GM19455 (cell line): Measurements from ENCODE around the gene GEMIN8.

Experiments
- ATAC-seq: cut with Tn5 transposase; IDR thresholded peaks from one replicate; pipeline ENCODE4 v1.9.1; 2021; ENCODE audit not compliant: unreplicated experiment

Gene GEMIN8

DNA sequence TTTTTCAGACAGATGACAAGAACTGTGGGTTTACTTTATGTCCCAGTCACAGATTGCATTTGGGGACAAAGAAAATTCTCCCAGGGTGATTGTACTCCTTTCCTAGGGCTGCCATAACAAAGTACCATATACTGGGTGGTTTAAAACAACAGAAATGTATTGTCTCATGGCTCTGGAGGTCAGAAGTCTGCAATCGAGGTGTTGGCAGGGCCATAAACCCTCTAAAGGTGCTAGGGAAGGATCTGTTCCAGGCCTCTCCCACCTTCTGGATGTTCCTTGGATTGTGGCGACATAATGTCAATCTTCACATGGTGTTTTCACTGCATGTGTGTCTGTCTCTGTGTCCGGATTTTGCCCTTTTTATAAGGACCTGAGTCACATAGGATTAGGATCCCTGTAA, 12.3 kb downstream of the GEMIN8 start:
- no peak for ATAC-seq

DNA sequence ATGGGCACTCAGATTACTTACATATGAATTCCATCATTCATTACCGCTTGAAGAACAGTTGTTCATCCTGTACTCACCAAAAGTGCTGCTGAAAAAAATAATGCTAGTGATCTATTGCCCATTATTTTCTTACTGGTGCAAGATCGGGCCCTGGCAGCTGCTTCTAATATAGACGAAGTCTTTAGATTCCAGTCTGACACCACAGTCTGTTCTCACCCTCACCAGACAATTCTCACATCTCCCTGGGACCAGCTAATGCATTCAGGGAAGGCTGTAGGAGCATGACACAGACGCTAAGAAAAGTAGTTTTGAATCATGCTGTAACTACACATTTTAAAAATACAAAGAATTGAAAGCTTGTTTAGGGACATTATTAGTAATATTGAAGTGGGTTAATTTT, 13.8 kb downstream of the GEMIN8 start:
- no peak for ATAC-seq

DNA sequence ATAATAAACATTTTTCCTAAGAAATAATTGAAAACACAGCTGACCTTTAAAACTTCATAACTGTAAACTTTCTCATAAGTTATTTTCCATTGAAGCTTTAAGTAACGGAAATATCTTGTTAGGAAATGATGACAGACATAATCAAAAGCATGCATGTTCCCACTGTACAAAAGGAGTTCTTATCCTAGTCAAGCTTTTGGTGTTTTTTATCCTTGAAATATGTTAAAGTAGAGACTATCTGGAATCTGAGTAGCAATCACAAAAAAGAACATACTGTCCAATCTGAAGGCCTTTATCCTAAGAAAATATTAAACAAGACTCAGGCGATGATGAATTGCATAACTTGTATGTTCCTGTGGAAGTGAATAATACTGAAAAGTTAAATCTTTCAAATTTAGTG, 14.4 kb downstream of the GEMIN8 start:
- no peak for ATAC-seq

DNA sequence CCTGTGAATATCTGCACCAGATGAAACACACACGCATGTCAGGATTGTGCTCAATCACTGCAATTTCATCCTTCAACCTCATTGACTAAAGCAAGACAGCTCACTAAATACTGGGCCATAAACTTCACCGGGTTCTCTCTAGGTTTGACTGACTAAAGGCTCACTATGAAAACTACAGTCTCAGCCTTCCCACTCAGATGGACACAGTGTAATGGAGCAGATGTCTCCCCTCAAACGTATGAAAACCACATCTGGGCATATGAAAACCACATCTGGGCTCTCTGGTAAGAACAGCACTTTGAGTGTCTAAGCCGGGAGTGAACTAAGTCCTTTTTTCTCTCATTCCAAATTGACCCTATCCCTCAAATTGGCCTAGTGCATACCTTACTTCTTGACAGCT, 15.2 kb downstream of the GEMIN8 start:
- no peak for ATAC-seq

DNA sequence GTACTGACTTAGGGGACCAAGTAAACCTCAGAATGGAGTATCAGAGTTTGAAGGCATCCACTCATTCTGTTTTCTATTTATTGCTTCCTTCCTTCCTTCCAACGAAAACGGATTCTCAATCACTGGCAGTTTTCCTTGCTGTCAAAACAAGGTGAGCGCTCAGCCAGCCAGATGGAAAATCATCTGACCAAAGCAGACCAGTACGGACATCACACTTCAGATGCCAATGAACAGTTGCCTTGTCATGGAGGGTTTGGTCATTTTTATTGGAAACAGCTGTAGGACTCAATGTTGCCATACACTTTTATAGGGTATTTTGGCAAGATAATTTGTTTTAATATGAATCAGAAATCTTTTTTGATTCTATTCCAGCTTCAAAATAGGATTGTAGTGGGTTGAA, 16.6 kb downstream of the GEMIN8 start:
- ATAC-seq, result no peak

DNA sequence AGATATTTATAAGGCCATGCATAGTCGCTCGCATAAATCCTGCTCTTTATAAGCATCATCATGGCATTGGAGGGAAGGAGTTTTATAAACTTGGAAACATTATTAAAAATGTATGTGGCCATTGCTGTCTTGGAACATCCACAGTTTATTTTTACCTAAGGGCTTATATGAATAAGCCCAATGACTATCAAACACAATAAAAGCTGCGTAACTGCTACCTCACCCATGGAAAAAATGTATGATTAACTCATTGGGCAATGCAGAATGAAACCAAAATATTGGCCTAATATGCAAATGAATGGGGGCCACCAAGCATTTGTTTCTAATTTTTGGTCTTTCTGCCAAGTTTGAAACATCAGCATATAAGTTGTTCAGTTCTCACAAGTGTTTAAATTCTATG, 19.1 kb downstream of the GEMIN8 start:
- no peak for ATAC-seq

DNA sequence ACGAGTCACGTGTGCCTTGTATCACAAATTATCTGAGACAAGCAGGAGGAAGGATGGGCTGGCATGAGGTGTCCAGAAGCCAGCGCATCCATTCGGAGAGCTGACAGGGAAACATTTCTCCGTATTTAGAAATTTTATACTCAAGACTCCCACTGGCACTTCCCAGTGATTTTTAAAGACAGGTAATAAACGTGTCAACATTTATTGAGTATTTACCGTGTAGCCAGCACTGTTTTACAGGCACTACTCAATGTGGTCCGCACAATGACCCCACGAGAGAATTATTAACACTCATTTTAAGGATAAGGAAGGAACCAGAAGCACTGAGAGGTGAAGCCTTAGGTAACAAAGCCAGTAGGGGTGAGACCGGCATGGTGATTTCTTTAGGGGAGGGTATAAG, 23.2 kb downstream of the GEMIN8 start:
- no peak for ATAC-seq

DNA sequence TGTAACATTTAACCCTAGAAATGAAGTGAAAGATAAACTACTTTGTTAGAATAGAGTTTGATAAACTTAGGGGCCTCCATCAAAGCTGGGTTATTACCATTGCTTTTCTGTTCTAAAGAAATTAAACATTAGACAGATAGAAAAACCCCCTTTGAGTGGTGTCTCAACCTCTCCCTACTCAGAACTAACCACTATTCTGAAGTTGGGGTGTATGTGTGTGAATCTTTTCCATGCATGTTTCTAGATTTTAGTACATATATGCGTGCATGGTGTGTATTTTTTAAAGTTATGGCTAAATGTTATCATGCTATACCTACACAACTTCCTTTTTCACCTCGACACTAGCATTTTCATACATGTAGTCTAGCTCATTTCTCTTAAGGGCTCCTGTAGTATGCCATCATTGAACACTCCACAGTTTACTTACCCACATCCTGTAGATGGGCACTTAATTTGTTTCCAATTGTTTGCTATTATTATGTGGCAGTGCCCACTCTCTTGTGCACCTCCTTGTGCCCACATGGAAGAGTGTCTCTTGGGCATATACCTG, 25.7 kb downstream of the GEMIN8 start:
- no peak for ATAC-seq

DNA sequence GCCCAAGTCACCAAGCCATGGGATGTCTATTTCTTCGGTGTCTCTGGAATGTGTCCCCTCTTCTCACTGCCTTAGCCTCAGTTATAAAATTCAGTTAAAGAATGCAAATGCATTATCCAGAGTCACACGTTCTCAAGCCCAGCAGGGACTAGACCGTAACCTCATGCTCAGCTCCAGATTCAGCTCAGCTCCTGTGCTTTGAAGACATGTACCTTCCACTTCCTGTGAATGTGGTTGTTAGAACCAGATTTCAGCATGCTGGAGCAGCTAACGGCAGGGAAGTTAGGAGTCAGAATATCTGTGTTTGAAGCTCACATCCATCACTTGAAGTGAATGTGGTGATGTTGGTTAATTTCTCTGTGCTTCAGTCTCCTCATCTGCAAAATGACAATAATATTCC, 26.7 kb downstream of the GEMIN8 start:
- no peak for ATAC-seq

DNA sequence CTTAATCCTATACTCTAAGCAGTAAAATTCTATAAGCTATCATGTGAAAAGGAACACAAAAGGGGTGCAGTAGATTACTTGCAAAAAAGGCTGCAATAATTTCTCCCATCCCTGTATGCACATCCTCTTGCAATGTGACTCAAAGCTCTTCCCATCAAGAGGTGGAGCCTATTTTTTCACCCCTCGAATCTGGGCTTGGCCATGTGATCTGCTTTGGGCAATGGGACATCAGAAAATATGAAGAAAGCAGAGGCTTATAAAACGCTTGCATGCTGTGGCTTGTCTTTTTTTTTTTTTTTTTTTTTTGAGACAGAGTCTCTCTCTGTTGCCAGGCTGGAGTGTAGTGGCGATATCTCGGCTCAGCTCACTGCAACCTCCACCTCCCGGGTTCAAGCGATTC, 33.0 kb downstream of the GEMIN8 start:
- ATAC-seq, result no peak

DNA sequence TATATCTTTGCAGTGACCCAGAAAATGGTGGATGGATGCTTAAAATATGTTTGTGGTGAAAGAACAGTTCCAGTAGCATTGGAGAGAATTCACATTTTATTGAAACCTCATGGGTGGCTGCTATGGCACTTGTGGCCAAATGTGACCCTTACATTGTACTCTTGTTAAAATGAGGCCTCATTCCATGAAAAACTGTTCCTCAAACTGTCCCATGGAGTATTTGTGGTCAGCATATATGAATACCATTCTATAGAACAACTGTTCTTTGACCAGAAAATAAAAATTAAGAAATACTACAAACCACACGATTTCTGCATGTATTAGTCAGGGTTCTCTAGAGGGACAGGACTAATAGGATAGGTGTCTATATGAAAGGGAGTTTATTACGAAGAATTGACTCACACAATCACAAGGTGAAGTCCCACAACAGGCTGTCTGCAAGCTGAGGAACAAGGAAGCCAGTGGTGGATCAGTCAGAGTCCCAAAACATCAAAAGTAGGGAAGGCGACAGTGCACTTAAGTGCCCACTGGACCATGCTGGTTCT, 35.1 kb downstream of the GEMIN8 start:
- ATAC-seq, result no peak

DNA sequence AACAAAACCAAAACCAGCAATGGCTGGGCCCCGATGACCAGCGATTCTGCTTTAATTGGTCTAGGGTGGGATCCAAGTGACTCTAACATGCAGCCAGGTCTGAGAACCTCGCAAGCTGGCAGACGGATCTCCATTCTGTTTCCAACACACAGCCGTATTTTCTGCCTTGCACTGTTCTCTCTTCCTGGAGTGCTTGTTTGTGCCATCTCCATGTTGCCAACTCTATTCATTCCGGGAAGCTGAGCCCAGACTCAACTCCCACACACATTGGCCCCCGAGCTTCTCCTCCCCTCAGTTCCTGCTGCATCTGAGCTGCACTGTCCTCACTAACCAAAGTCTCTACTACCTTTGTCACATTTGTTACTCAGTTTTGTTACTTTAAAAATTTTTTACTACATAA, 35.6 kb downstream of the GEMIN8 start:
- ATAC-seq, result no peak

DNA sequence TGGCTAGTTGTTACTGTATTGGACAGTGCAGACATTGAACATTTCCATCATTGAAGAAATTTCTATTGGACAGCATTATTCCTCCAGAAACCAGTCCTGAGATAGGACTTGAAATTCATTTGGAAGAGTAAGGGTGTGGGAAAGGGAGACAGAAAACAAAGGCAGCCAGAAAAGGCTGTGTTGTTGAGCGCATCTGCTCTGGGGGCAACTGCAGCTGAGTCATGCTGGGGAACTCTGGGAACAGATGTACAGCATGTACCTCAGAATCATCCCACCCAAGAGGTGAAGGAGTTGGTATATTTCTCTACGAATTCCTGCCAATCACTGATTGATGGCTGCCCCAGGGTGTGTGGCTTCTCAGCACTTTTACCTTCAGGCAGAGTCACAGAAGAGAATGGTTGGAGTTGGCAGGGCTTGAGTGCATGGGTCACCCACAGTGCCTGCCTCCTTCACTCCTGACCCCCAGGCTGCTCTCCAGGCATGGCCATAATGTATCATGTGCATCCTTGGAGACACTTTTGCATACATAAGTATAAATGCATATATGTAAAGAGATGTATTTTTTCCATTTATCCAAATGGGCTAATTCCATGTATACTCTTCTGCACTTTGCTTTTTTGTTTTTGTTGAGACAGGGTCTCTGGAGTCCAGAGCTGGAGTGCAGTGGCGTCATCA, 39.4 kb downstream of the GEMIN8 start:
- ATAC-seq, result no peak

DNA sequence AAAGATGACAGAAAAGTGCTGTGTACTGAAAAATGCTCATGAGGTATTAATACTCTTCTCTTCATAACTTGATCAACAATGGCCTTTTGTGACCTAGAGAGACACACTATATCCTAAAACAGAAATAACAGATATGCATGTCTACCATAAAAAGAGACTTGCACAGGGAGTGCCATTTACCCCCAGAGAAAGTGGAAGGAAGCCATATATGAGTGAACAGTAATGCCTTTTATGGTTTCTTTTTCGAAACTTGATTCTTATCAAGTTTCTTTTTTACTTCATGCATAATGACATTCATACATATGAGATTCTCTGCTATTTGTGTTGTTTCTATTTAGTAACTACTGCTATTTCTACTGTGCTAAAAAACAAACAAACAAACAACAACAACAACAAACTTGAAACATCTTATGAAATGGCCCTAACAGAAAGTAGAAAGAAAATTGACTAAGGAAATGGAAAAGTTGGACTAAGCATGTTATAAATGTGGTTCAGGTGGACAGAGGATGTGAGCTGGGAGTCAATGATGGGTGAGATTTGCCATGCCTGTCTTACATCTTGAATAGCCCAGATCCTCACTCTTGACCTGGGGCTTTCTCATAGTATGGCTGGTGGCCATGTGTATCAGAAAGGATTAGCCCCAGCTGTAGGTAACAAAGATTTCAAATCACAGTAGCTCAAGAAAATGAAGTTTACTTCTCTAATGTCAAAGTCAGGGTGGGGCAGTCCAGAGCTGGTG, 43.8 kb downstream of the GEMIN8 start:
- peak; percentile 55 for ATAC-seq

DNA sequence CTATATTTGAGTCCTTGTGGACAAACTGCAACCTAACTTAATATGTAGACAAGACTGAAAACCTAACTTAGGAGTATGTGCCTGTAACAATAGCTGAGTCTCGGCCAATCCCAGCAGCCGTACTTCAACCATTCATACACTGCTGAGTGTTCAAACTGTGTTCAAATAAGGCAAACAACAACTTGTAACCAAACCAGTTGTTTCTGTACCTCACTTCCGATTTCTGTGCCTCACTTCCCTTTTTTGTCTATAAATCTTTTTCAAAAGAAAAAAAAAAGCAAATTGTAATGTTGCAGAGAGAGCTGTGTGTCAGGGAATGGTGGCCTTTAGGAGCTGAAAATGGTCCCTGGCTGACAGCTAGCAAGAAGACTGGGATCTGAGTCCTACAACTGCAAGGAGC, 46.0 kb downstream of the GEMIN8 start:
- ATAC-seq, result no peak

DNA sequence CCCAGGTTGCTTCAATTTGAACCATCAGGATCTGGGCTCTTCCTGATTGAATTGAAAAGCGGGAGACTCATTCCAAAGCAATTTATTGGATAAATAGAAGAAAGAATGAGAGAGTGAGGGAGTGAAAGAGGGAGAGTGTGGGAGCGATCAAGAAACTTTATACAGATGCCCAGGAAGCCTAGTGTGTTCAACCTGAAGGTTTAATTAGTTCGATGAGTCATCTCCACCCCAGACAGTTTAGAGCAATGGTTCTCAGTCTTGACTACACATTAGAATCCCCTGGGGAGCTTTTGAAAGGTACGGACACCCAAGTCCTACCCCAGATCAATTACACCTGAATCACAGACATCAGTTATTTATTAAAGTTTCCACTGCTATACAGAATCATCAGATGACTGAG, 61.5 kb downstream of the GEMIN8 start:
- ATAC-seq, result no peak

DNA sequence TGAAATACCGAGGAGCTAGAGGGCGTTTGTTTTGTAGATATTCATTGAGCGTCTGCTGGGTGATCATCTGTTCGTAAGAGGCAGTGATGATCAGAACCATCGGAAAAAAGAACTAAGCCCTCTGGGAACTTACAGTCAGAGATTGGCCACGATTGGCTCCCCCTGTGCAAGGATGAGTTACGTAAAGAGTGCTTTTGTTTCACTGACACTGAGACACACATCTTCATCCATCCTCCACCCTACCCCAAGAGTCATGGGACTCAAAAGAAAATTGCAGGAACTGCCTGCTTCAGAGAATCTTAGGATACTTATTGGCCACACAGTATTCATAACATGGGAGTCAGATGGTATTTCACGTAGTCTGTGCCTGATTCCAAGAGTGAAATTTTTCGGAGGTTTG, 62.1 kb downstream of the GEMIN8 start:
- no peak for ATAC-seq

DNA sequence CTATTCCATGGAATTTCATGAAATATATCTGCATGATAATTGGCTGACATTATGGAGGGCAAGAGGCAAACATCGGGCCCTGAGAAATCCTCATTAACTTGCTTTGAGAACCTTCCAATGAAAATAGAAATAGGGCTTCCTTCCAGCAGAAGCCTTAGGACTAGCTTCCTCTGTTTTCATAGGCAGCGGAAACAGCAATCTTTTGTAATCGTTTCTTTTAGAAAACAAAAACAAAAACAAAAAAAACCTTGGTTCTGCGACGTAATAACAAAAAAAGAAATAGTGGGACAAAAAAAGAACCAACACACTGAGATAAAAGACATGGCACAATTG, 62.9 kb downstream of the GEMIN8 start:
- ATAC-seq, result no peak

DNA sequence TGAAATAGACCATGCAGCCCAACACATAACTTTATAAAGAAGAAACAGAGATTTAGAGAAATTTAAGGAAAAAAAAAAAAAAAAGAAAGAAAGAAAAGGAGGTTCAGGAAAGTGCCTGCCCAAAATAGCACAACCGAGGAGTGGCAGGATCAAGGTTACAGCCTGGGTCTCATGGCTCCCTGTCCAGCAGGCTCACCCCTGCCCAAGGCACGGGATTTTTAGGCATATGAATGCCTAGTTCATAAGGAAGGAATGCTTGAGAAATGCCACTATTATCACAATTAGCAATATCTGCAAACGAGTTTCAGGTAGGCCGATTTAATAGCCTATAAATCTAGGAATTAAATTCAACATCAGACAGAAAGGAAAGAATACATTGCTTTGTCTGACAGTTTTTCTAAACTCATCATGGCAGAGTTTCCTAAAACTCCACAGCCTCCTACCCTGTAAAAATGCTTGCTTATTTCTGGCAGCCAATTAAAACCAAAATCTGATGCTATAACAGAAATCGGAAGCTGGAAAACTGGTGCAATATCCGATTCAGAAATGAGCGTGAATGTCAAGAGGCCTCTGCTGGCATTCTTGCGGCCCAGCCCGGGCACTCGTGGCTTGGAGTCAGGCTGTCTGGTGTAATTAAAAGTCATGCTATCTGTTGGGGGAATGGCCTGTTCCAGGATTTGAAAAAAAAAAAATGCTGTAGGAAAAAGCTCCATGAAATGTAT, 63.5 kb downstream of the GEMIN8 start:
- ATAC-seq, result no peak

DNA sequence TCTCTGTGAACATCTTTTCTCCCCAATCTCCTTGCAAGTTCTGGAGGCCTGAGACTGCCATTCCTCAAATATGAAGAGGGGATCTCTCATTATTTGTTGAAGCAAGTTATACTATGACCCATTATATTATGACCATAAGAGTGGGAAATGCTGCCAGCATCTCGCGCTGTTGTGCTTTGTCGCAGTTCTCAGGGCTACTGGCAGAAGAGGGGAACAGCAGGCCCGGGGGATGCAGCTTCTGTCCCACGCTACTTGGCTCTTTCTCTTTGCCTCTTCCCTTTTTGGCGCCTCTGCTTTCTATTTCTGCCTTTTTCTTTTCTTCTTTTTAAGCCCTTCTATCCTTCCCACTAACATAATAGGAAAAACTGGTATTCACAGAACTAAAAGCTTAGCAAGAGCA, 64.2 kb downstream of the GEMIN8 start:
- ATAC-seq, result no peak

DNA sequence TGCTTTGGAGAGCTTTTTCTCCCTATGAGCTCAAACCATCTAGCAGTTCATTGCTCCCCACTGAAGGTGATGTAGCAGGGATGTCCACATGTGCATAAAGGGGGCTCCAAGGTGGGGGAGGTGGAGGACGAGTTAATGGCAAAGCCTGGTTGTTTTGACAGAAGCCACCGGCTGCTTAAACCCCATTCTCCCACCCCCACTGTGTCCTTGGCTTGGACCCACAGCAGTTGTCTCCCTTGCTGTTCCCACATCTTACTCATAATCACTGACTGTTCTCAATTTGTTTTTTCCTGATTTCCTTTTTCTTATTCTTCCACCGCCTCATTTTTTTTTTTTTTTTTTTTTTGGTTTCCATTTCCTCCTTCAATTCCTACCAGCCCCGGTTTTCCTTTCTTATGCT, 72.7 kb downstream of the GEMIN8 start:
- ATAC-seq, result no peak
